RPMI7951 (cell line): ENCODE results near the gene TRAPPC2L. TPM values are rescaled to one million over a fixed set of nuclear protein-coding genes. Genes with fewer than 3 reads are reported as not detected.
A peak's percentile ranks its signal among the peaks of the same experiment; 100 is the strongest.

Source experiments
- DNase-seq: peaks from one replicate; pipeline ENCODE4 v3.0.0-alpha.2; 2012; ENCODE audit warnings: low read depth
- total RNA-seq: library from RNA; depleted of rRNA; stranded (reverse); fragments of >200 nt; shearing (Covaris generic); gene quantifications from 2 replicates; pipeline ENCODE4 v1.2.3, GENCODE V29; 2014; rRNA removed

The TRAPPC2L gene
- total RNA-seq, result 48.7 and 55.3 TPM in 2 replicates

- peak; percentile 88 for DNase-seq
Observed at GRCh38 chr16:88856828-88857727, at the start of gene TRAPPC2L, which contains the start of gene GALNS. TSS of gene TRAPPC2L (plus strand) at chr16:88857127. CDS start at chr16:88857151, 24 bp downstream. TSS of gene GALNS (minus strand) at chr16:88856947. CDS start at chr16:88856877, 70 bp downstream.

GRCh38 chr16:88807142-88807625 lies 49.7 kb upstream of the TRAPPC2L start:
- no peak for DNase-seq

- DNase-seq, result no peak
Observed at GRCh38 chr16:88807626-88808453, 49.1 kb upstream of the TRAPPC2L start.

- peak; percentile 45 for DNase-seq
Observed at GRCh38 chr16:88809068-88809675, 47.8 kb upstream of the TRAPPC2L start.

DNA sequence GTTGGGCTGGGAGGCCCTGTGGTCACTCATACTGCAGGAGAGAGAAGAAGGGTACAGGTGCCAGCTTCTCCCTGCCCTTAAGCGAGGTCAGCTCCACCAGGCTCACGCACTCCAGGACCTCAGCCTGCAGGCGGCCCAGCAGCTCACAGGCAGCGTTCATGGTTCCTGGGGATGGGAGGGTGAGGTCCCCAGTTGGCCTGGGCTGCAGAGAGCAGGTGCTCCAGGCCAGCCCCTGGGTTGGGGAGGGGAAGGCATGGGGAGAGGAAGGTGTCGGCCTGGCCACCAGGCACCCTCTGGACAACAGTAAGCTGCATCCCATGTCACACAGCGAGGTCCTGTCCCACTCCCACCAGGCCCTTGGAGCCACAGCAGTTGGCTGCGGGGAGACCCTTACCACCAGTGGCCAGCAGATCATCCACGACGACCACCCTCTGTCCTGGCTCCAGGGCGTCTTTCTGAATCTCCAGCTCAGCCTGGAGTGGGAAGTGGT lies 47.2 kb upstream of the TRAPPC2L start:
- no peak for DNase-seq

DNA sequence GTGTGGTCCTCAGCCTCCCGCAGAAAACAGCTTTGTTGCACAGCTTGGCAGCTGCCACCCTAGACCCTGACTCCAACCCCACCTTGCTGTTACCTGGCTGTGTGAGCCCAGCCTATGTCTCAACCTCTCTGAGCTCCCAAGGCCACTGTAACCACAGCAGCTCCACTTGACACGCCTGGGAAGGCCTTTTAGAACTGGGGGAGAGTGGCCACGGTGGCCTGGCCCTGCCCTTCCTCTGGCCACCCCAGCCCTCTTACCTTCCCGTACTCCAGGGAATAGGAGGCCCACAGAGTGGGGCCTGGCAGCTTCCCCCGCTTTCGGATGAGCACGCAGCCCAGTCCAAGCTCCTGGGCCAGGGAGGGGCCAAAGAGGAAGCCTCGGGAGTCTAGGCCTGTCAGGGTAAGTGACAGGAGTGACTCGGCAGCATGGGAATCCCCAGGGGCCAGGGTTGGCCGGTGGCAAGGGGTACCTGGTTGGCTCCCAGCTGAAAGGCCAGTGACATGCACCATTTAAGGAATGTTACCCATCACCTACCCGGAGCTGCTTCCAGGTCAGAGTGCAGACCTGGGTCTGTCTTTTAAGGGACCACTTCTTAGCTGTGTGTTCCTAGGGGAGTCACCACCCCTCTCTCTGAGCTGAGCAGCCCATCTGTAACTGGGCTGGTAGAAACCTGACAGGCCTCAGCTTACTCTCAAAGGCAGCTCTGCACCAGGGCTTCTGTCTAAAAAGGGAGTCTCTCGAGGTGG lies 46.6 kb upstream of the TRAPPC2L start:
- no peak for DNase-seq

DNA sequence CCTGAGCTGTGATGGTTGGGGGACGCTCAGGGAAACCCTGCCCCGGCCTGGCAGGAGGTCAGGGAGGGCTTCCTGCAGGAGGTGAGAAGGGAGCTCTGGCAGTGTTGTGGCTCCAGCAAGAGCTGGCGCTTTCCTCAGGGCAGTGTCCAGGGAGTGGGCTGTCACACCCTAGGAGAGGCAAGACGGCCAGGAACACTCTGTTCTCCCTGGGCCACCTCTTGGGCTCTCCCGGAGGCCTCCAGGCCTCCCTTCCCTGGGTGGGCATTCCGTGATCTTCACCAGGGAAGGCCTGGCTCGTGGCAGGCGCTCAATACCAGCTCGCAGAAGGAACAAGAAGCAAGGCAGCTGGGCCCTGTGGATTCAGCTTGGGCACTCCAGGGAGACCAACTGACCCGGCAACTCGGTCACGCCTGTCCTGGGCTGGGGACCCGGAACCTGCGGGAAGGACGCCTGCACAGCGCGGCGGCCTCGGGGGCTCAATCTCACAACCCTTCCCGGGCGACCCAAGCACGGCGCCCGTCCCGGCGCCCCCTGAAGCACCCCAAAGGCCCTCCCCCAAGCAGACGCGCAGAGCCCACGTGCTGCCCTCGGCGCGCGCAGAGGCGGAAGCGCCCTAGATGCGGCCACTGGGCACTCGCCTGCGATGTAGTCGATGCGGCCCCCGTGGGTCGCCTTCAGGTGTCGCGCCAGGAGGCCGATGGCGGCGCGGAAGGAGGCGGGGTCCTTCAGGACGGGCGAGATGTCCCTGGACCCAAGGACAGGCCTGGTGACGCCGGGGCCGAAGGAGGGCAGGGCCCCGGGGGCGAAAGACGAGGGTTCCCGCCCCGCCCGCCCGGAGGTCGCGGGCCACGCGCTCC lies 45.8 kb upstream of the TRAPPC2L start:
- peak; percentile 79 for DNase-seq

DNA sequence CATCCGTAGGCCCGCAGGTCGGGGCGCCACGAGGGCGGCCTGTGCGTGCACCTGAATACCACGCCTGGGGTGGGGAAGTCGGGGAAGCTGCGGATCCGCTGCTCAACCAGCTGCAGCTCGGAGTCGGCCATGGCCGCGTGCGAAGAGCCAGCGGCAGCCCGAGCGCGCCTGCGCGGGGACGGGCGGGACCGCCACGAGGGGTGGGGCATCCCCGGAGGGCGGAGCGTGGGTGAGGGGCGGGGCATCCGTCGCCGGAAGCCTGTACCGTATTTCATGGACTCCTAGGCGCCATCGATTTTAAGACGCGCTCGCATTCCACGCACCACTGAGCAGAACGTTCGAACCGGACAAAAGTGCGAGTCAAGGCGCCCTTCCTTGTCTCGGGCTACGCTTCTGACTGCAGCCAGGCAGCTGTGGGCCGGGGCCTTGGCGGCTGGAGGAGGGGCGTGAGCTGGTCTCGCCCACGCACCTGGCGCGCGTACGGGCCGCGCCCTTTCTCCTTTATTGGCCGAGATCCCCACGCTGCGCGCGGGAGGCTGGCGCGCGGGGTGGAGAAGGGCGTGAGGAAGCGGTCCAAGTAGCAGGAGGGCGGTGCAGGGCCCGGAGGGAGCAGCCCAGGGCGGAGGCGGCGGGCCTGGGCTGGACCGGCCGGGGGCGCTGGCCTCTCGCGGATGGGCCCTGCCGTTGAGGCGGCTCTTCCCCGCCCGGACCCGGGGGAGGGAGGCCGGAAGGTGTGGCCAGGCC lies 45.0 kb upstream of the TRAPPC2L start, which contains the start of gene APRT:
APRT (minus strand) TSS at position 160 of the 744 bp plus-strand sequence; CDS start at position 131, 29 bp downstream.
- DNase-seq, result peak; percentile 90

DNA sequence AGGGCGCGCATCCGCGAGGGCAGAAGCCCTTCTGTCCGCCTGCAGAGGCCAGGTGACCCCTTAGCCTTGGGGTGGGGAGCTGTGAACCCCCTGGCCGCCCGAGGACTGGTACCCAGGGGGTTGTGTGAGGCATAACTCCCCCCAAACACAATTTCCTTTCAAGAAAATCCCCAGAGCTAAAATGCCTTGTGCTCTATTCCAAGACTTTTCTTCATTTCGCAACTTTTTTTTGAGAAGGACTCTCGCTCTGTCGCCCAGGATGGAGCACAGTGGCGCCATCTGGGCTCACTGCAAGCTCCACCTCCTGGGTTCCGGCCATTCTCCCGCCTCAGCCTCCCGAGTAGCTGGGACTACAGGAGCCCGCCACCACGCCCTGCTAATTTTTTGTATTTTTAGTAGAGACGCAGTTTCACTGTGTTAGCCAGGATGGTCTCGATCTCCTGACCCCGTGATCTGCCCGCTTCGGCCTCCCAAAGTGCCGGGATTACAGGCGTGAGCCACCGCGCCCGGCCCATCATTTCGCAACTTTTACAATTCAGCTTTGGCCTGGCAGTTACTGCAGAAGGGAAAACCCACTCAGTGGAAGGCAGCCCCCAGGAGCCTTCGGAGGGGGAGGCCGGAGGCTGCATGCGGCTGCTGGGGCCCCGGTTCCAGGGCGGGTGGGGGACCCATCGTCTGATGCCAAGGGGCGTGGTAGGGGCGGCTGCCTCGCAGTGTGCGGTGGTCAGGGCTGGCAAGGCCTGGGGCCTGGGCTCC lies 44.2 kb upstream of the TRAPPC2L start:
- DNase-seq, result peak; percentile 51

- DNase-seq, result no peak
Observed at GRCh38 chr16:88813269-88814143, 43.4 kb upstream of the TRAPPC2L start.

GRCh38 chr16:88814144-88814502 lies 42.8 kb upstream of the TRAPPC2L start:
- DNase-seq, result no peak

GRCh38 chr16:88815227-88815626 lies 41.7 kb upstream of the TRAPPC2L start:
- no peak for DNase-seq

- no peak for DNase-seq
Observed at GRCh38 chr16:88815901-88816589, 40.9 kb upstream of the TRAPPC2L start.

- DNase-seq, result no peak
Observed at GRCh38 chr16:88816736-88817535, 40.0 kb upstream of the TRAPPC2L start.

GRCh38 chr16:88817785-88818574 lies 38.9 kb upstream of the TRAPPC2L start:
- DNase-seq, result no peak
